Adrenal gland (tissue), 12 donors: Measurements from ENCODE around the gene RALGPS1. TPM values are rescaled to one million over a fixed set of nuclear protein-coding genes. Genes with fewer than 3 reads are reported as not detected.

Experiments
- DNase-seq, 7 donors: peaks; one replicate each; pipeline ENCODE4 v3.0.0-alpha.2; 2019 to 2020
- H3K27ac ChIP-seq, 5 donors: fragments of 200-600 bp; sonication (generic) in 4 of 5; 1 replicate in 3 of 5; 2 replicates in 2 of 5; pipeline versions ENCODE4 v1.5.1 to v1.8.0; 2016 to 2020; ENCODE audit warnings: mild to moderate bottlenecking in 1 of 5
- H3K27me3 ChIP-seq: fragments of 200-600 bp; 2 replicates; pipeline ENCODE4 v1.8.0; 2021
- H3K36me3 ChIP-seq, 2 donors: fragments of 200-600 bp; replicated peaks in 1 of 2; 1 replicate in 1 of 2; 2 replicates in 1 of 2; pipeline versions ENCODE4 v1.5.1 to v1.8.0; 2018 to 2022
- H3K4me1 ChIP-seq, 2 donors: fragments of 200-600 bp; replicated peaks in 1 of 2; 1 replicate in 1 of 2; 2 replicates in 1 of 2; pipeline versions ENCODE4 v1.5.1 to v1.8.0; 2018 to 2021
- H3K4me3 ChIP-seq, 4 donors: fragments of 200-600 bp; sonication (generic) in 3 of 4; one replicate each; pipeline ENCODE4 v1.5.1; 2016 to 2018
- H3K9me3 ChIP-seq, 3 donors: fragments of 200-600 bp; sonication (generic) in 1 of 3; replicated peaks in 1 of 3; 1 replicate in 2 of 3; 2 replicates in 1 of 3; pipeline versions ENCODE4 v1.5.1 to v1.8.0; 2016 to 2021
- CTCF ChIP-seq, 6 experiments: fragments of 450-650 bp in 4 of 6; fragments of 200-600 bp in 2 of 6; sonication (generic) in 1 of 6; IDR thresholded peaks; 1 replicate in 5 of 6; 2 replicates in 1 of 6; pipeline versions ENCODE4 v1.5.1 to v1.8.0; 2016 to 2021; ENCODE audit warnings: antibody characterized with exemption in 6 of 6, mild to moderate bottlenecking in 2 of 6, moderate library complexity in 1 of 6
- POLR2A ChIP-seq, 2 donors: fragments of 450-650 bp; IDR thresholded peaks; one replicate each; pipeline ENCODE4 v1.6.1; 2017; ENCODE audit warnings: antibody characterized with exemption in 2 of 2, mild to moderate bottlenecking in 2 of 2, moderate library complexity in 1 of 2
- WGBS, 4 donors: extraction: QIAGEN DNeasy Blood & Tissue Kit in 2 of 4; methylation state at CpG; one replicate each; pipeline versions ENCODE4 v1.1.5 to v1.1.7; 2013 to 2017; 5-methylcytosine and 5-hydroxymethylcytosine counted together
- intact Hi-C, 2 donors: fragments of 100-400 bp; cut with DNase I; formaldehyde crosslinking; loops; one replicate each; pipeline versions ENCODE4 v1.14.1 to v1.15.0; 2022 to 2023
- polyA plus RNA-seq, 3 donors: library from polyadenylated mRNA; stranded (reverse); fragments of 200-250 nt in 2 of 3; fragments of 350-450 nt in 1 of 3; fragmentation: Illumina TruSeq in 1 of 3; extraction: RNeasy Lipid Tissue Mini Kit (QIAGEN cat#74804) in 1 of 3; gene quantifications; one replicate each; pipeline ENCODE4 v1.2.3, GENCODE V29; 2013 to 2014
- total RNA-seq, 9 donors: library from RNA; depleted of rRNA in 4 of 9; stranded (reverse); fragments of >200 nt in 4 of 9; fragments of 120-200 nt in 1 of 9; fragmentation: NEBNext Ultra II Directional in 1 of 9; extraction: Animal tissue kit (Norgen Biotek cat#: 25700) in 1 of 9; gene quantifications; one replicate each; pipeline versions ENCODE4 v1.1.0 to v1.2.4, GENCODE V29; 2013 to 2023
- donor health status: healthy with polysubstance abuse.
- donor health status: Bipolar disorder and iron deficiency.
- donor health status: DM: yes; HTN: yes; CAD: no.
- donor health status: DM: no; HTN: no; CAD: no.
- donor health status: DM: no; HTN: no; CAD: no.
- donor health status: DM: yes; HTN: yes; CAD: no.

The RALGPS1 gene
- total and polyA plus RNA-seq, 12 donors = 2.8 to 9.9 (median 5.1) TPM

- H3K27me3 ChIP-seq = no peaks in the 10 kb centered on the region
- TF ChIP-seq POLR2A (IDR thresholded peaks at IDR 0.05) (no peak), CTCF (IDR thresholded peaks at IDR 0.05) (no peak)
- 56 to 68% (median 60%) methylated on average over 1 of the region's 1 CpG for WGBS, 4 donors
- no peak overlapping the region for H3K4me3 ChIP-seq
- no peak for DNase-seq
- intact Hi-C loops = no loop called here
- no peaks in the 10 kb centered on the region for H3K9me3 ChIP-seq
- H3K4me1 ChIP-seq = peaks cover 15 to 37% of the 10 kb centered on the region in 2 donors
- no peaks in the 10 kb centered on the region for H3K36me3 ChIP-seq
- H3K27ac ChIP-seq = peak overlapping the region in 3 of 5 donors; percentile 10 to 31 (median 18)
These were observed 319.4 kb downstream of the RALGPS1 start for GRCh38 chr9:127233989-127234388.

- Histone ChIP-seq H3K36me3 (no peaks in the 10 kb centered on the region), H3K27me3 (no peaks in the 10 kb centered on the region), H3K4me3 (no peak overlapping the region), H3K27ac (no peak overlapping the region), H3K9me3 (no peaks in the 10 kb centered on the region), H3K4me1 (peaks cover 3 to 22% of the 10 kb centered on the region in 2 donors)
- WGBS, 4 donors = 72 to 95% (median 91%) methylated on average over 4 of the region's 4 CpGs
- intact Hi-C loops = no loop called here
- DNase-seq = peak in 1 of 7 donors; percentile 49
- TF ChIP-seq POLR2A (IDR thresholded peaks at IDR 0.05) = no peak
- TF ChIP-seq CTCF (IDR thresholded peaks at IDR 0.05) = no peak
These were observed 323.2 kb downstream of the RALGPS1 start for GRCh38 chr9:127237801-127238200.

GRCh38 chr9:127241354-127241753, 326.8 kb downstream of the RALGPS1 start:
- Histone ChIP-seq H3K27ac (no peak overlapping the region), H3K9me3 (no peaks in the 10 kb centered on the region), H3K4me3 (no peak overlapping the region), H3K4me1 (peaks cover 0 to 5% of the 10 kb centered on the region in 2 donors), H3K27me3 (no peaks in the 10 kb centered on the region), H3K36me3 (no peaks in the 10 kb centered on the region)
- intact Hi-C loops = no loop called here
- DNase-seq = no peak
- TF ChIP-seq CTCF (IDR thresholded peaks at IDR 0.05) = no peak
- no peak for TF ChIP-seq POLR2A (IDR thresholded peaks at IDR 0.05)
- WGBS, 4 donors = 83 to 96% (median 91%) methylated on average over 2 of the region's 2 CpGs

GRCh38 chr9:127244609-127245601, 330.3 kb downstream of the RALGPS1 start:
- TF ChIP-seq POLR2A (IDR thresholded peaks at IDR 0.05) (peak in 1 of 2 donors; percentile 85), CTCF (IDR thresholded peaks at IDR 0.05) (peak in 2 of 6 experiments; percentile 3 to 6)
- no peaks in the 10 kb centered on the region for H3K9me3 ChIP-seq
- H3K4me3 ChIP-seq = peak overlapping the region; percentile 2 to 67 (median 58)
- peak overlapping the region in 4 of 5 donors; percentile 54 to 88 (median 72) for H3K27ac ChIP-seq
- peak; percentile 97 to 99 (median 99) for DNase-seq
- 7 to 28% (median 13%) methylated on average over 18 to 53 of the region's 53 CpGs for WGBS, 4 donors
- no peaks in the 10 kb centered on the region for H3K27me3 ChIP-seq
- H3K4me1 ChIP-seq = peaks cover 0 to 5% of the 10 kb centered on the region in 2 donors
- H3K36me3 ChIP-seq = no peaks in the 10 kb centered on the region
- intact Hi-C loops = no loop called here
